ENCODE measurements around the gene GULP1.

The GULP1 gene

DNA sequence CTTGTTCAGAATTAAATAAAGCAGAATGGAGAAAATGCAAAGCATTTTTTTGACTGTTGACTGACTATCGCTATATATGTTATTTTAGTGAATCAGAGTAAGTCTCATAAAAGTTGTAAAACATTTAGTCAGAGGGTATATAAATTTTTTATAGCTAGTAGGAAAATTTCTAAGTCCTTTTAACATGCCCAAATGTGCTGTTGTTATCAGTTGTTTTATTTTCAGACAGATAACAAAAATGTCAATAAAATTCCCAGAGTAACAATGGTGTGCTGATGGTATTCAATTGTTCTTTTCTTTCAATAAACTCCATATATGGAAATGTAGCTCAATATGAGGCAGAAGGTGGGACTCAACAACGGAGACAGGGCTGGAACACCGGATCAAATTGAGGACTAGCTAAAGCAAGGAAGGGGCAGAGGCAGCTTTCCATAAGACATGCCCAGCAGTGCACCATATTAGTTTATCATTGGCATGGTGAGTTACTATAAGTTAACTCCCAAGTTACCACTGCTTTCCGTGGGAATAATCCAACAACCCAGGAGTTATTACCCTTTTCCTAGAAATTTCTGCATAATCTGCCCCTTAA is 26.6 kb downstream of the GULP1 start:
- H3K4me3 ChIP-seq, result no peak overlapping the region
- H3K9me3 ChIP-seq, result peaks cover 0 to 3% (median 0%) of the 10 kb centered on the region in 3 donors
- no peaks in the 10 kb centered on the region for H3K27me3 ChIP-seq
- DNase-seq, result no peak
- TF ChIP-seq, protein P1, sequence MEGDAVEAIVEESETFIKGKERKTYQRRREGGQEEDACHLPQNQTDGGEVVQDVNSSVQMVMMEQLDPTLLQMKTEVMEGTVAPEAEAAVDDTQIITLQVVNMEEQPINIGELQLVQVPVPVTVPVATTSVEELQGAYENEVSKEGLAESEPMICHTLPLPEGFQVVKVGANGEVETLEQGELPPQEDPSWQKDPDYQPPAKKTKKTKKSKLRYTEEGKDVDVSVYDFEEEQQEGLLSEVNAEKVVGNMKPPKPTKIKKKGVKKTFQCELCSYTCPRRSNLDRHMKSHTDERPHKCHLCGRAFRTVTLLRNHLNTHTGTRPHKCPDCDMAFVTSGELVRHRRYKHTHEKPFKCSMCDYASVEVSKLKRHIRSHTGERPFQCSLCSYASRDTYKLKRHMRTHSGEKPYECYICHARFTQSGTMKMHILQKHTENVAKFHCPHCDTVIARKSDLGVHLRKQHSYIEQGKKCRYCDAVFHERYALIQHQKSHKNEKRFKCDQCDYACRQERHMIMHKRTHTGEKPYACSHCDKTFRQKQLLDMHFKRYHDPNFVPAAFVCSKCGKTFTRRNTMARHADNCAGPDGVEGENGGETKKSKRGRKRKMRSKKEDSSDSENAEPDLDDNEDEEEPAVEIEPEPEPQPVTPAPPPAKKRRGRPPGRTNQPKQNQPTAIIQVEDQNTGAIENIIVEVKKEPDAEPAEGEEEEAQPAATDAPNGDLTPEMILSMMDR (IDR thresholded peaks at IDR 0.05), result no peak
- intact Hi-C loops (cut with DNase I; ENCODE audit: low total_unique reads), result no loop called here
- no peak overlapping the region for H3K27ac ChIP-seq
- H3K4me1 ChIP-seq, result peaks cover 0 to 33% (median 3%) of the 10 kb centered on the region in 4 donors
- H3K36me3 ChIP-seq, result no peaks in the 10 kb centered on the region

DNA sequence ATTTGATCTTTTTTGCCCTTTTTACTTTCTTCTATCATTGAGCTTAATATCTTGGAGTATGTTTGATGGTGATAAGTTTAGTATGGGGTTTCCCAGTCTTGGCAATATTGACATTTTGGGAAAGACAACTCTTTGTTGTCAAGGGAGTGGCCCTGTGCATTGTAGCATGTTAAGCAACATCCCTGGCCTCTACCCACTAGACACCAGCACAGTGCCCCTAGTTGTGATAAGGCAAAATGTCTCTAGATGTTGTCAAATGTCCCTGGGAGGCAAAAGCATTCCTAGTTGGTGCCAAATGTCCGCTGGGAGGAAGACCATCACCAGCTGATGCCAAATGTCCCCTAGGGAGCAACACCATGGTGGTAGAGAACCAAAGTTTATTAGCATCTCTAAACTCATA is 28.2 kb downstream of the GULP1 start:
- intact Hi-C loops (cut with DNase I; ENCODE audit: low total_unique reads), result no loop called here

DNA sequence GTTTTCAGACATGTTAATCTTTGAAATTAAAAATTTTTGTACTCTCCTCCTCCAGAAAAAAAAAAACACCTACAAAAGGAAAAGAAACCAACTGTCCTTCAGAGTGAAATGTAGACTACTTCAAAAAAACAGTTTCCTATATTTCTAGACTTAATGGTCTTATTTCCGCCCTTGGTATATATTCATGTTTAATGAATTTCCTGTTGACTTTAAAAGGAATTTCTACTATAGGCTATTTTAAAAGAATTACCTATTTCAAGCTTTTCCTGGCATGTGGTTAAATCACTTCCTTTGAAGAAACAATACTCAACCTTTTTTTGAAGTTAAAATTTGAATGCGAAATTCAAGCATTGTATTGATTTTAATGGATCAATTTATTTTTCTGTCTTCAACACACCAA is 29.2 kb downstream of the GULP1 start:
- intact Hi-C loops (cut with DNase I; ENCODE audit: low total_unique reads), result no loop called here
- no peak overlapping the region for H3K4me3 ChIP-seq
- TF ChIP-seq, protein P1 (IDR thresholded peaks at IDR 0.05), result no peak

More for the DNA sequence above, 28.2 kb downstream of the GULP1 start:
- peaks cover 0 to 3% (median 0%) of the 10 kb centered on the region in 3 donors for H3K9me3 ChIP-seq
- TF ChIP-seq, protein P1 (IDR thresholded peaks at IDR 0.05), result no peak
- H3K4me1 ChIP-seq, result peaks cover 0 to 42% (median 6%) of the 10 kb centered on the region in 4 donors
- no peaks in the 10 kb centered on the region for H3K27me3 ChIP-seq
- H3K27ac ChIP-seq, result no peak overlapping the region
- DNase-seq, result no peak
- H3K36me3 ChIP-seq, result no peaks in the 10 kb centered on the region
- no peak overlapping the region for H3K4me3 ChIP-seq

GRCh38 chr2:188322569-188323551 is 31.2 kb downstream of the GULP1 start:
- TF ChIP-seq, protein P1 (IDR thresholded peaks at IDR 0.05), result no peak
- intact Hi-C loops (cut with DNase I; ENCODE audit: low total_unique reads), result no loop called here
- H3K4me1 ChIP-seq, result peaks cover 0 to 62% (median 6%) of the 10 kb centered on the region in 4 donors
- H3K4me3 ChIP-seq, result no peak overlapping the region
- no peaks in the 10 kb centered on the region for H3K9me3 ChIP-seq
- H3K27ac ChIP-seq, result no peak overlapping the region
- no peaks in the 10 kb centered on the region for H3K36me3 ChIP-seq
- DNase-seq, result no peak
- no peaks in the 10 kb centered on the region for H3K27me3 ChIP-seq

More for the DNA sequence above, 29.2 kb downstream of the GULP1 start:
- no peaks in the 10 kb centered on the region for H3K27me3 ChIP-seq
- DNase-seq, result no peak
- H3K27ac ChIP-seq, result no peak overlapping the region
- peaks cover 0 to 52% (median 6%) of the 10 kb centered on the region in 4 donors for H3K4me1 ChIP-seq
- peaks cover 0 to 3% (median 0%) of the 10 kb centered on the region in 3 donors for H3K9me3 ChIP-seq
- H3K36me3 ChIP-seq, result no peaks in the 10 kb centered on the region

GRCh38 chr2:188324067-188324466 is 32.4 kb downstream of the GULP1 start:
- intact Hi-C loops (cut with DNase I; ENCODE audit: low total_unique reads), result no loop called here
- H3K36me3 ChIP-seq, result no peaks in the 10 kb centered on the region
- DNase-seq, result no peak
- no peak overlapping the region for H3K27ac ChIP-seq
- H3K9me3 ChIP-seq, result no peaks in the 10 kb centered on the region
- H3K4me3 ChIP-seq, result no peak overlapping the region
- H3K4me1 ChIP-seq, result peaks cover 0 to 54% (median 6%) of the 10 kb centered on the region in 4 donors
- TF ChIP-seq, protein P1 (IDR thresholded peaks at IDR 0.05), result no peak
- no peaks in the 10 kb centered on the region for H3K27me3 ChIP-seq

Data from tibial artery (tissue), 4 donors.